Trophoblast cell (in vitro differentiated cells and primary cell): ENCODE results near the gene AARS2.
"Not testable (repeated sequence)": the region's sequence is repeated elsewhere in the genome, so short reads cannot be mapped to it uniquely, and the experiment has no call there.

Experiments
- DNase-seq, 2 donors: peaks; one replicate each; pipeline ENCODE4 v3.0.0-alpha.2; 2016
- H2AFZ ChIP-seq: 2 replicates; pipeline ENCODE4 v1.6.1; 2013; ENCODE audit warnings: low read length, moderate library complexity, mild to moderate bottlenecking; ENCODE audit not compliant: insufficient read depth, poor library complexity
- H2AK5ac ChIP-seq: 2 replicates; pipeline ENCODE4 v1.6.1; 2013; ENCODE audit warnings: mild to moderate bottlenecking, low read length
- H2BK120ac ChIP-seq: 2 replicates; pipeline ENCODE4 v1.6.1; 2013; ENCODE audit warnings: low read length, mild to moderate bottlenecking, moderate library complexity; ENCODE audit not compliant: insufficient read depth, poor library complexity
- H2BK12ac ChIP-seq: 2 replicates; pipeline ENCODE4 v1.6.1; 2013; ENCODE audit warnings: mild to moderate bottlenecking, low read length, moderate library complexity
- H2BK5ac ChIP-seq: 2 replicates; pipeline ENCODE4 v1.6.1; 2013; ENCODE audit warnings: low read length, low read depth, moderate library complexity, mild to moderate bottlenecking; ENCODE audit not compliant: poor library complexity
- H3K14ac ChIP-seq: 2 replicates; pipeline ENCODE4 v1.6.1; 2013; ENCODE audit warnings: mild to moderate bottlenecking, low read length
- H3K18ac ChIP-seq: 2 replicates; pipeline ENCODE4 v1.6.1; 2013; ENCODE audit warnings: mild to moderate bottlenecking, low read length
- H3K23ac ChIP-seq: 2 replicates; pipeline ENCODE4 v1.6.1; 2013; ENCODE audit warnings: low read length
- H3K27ac ChIP-seq: 2 replicates; pipeline ENCODE4 v1.5.1; 2013; ENCODE audit warnings: low read depth, mild to moderate bottlenecking, inconsistent platforms, low read length, moderate library complexity
- H3K27me3 ChIP-seq: 2 replicates; pipeline ENCODE4 v1.6.1; 2013; ENCODE audit warnings: inconsistent platforms, mild to moderate bottlenecking, low read length, moderate library complexity; ENCODE audit not compliant: insufficient read depth
- H3K36me3 ChIP-seq, 2 experiments: 1 replicate in 1 of 2; 2 replicates in 1 of 2; pipeline ENCODE4 v1.6.1; 2013; ENCODE audit warnings: low read length in 2 of 2, mild to moderate bottlenecking in 2 of 2, moderate library complexity in 1 of 2; ENCODE audit not compliant: insufficient read depth in 2 of 2, control insufficient read depth in 1 of 2
- H3K4ac ChIP-seq: 2 replicates; pipeline ENCODE4 v1.6.1; 2013; ENCODE audit warnings: low read depth, mild to moderate bottlenecking, low read length, moderate library complexity
- H3K4me1 ChIP-seq, 2 experiments: 1 replicate in 1 of 2; 2 replicates in 1 of 2; pipeline ENCODE4 v1.6.1; 2013; ENCODE audit warnings: low read length in 2 of 2, mild to moderate bottlenecking in 2 of 2, moderate library complexity in 1 of 2; ENCODE audit not compliant: insufficient read depth in 2 of 2, control insufficient read depth in 1 of 2
- H3K4me2 ChIP-seq: 2 replicates; pipeline ENCODE4 v1.6.1; 2013; ENCODE audit warnings: inconsistent platforms, mild to moderate bottlenecking, low read length, moderate library complexity
- H3K4me3 ChIP-seq: 2 replicates; pipeline ENCODE4 v1.5.1; 2013; ENCODE audit warnings: mild to moderate bottlenecking, low read depth, low read length, inconsistent platforms
- H3K79me1 ChIP-seq: one replicate; pipeline ENCODE4 v1.6.1; 2013; ENCODE audit warnings: low read length
- H3K79me2 ChIP-seq: 2 replicates; pipeline ENCODE4 v1.6.1; 2013; ENCODE audit warnings: low read length, mild to moderate bottlenecking; ENCODE audit not compliant: control insufficient read depth, insufficient read depth, poor library complexity
- H3K9ac ChIP-seq: 2 replicates; pipeline ENCODE4 v1.6.1; 2013; ENCODE audit warnings: mild to moderate bottlenecking, low read length
- H3K9me3 ChIP-seq: 2 replicates; pipeline ENCODE4 v1.6.1; 2013; ENCODE audit warnings: low read depth, mild to moderate bottlenecking, control low read depth, inconsistent platforms, low read length; ENCODE audit not compliant: insufficient read depth
- H4K12ac ChIP-seq: 2 replicates; pipeline ENCODE4 v1.6.1; 2013; ENCODE audit warnings: low read depth, mild to moderate bottlenecking, low read length, moderate library complexity
- H4K8ac ChIP-seq: 2 replicates; pipeline ENCODE4 v1.6.1; 2013; ENCODE audit warnings: low read depth, mild to moderate bottlenecking, low read length, moderate library complexity
- H4K91ac ChIP-seq: one replicate; pipeline ENCODE4 v1.6.1; 2013; ENCODE audit warnings: low read depth, mild to moderate bottlenecking, low read length, moderate library complexity
- WGBS: extraction: QIAGEN DNeasy Blood & Tissue Kit; methylation state at CpG from one replicate; pipeline ENCODE4 v1.1.7; 2013; ENCODE audit warnings: missing lambda C conversion rate; ENCODE audit not compliant: insufficient read length, insufficient coverage; ENCODE audit errors: extremely low coverage; 5-methylcytosine and 5-hydroxymethylcytosine counted together

Gene AARS2

GRCh38 chr6:44349904-44350649 lies 36.9 kb upstream of the AARS2 start:
- H4K8ac ChIP-seq, result no peak overlapping the region
- H3K27ac ChIP-seq, result no peak overlapping the region
- H3K4me2 ChIP-seq, result no peak overlapping the region
- H2AK5ac ChIP-seq, result no peak overlapping the region
- no peak overlapping the region for H2AFZ ChIP-seq
- no peak overlapping the region for H4K12ac ChIP-seq
- no peak overlapping the region for H4K91ac ChIP-seq
- no peak overlapping the region for H3K14ac ChIP-seq
- no peaks in the 10 kb centered on the region for H3K79me1 ChIP-seq
- H2BK120ac ChIP-seq, result no peak overlapping the region
- no peaks in the 10 kb centered on the region for H3K79me2 ChIP-seq
- H3K27me3 ChIP-seq, result no peaks in the 10 kb centered on the region
- no peaks in the 10 kb centered on the region for H3K36me3 ChIP-seq
- no peak overlapping the region for H2BK12ac ChIP-seq
- H3K4me3 ChIP-seq, result no peak overlapping the region
- H3K9ac ChIP-seq, result no peak overlapping the region
- H3K4ac ChIP-seq, result no peak overlapping the region
- peak overlapping the region; percentile 69 for H3K23ac ChIP-seq
- no peaks in the 10 kb centered on the region for H3K9me3 ChIP-seq
- no CpG with 5 or more reads among the region's 6 CpGs for WGBS
- no peak overlapping the region for H2BK5ac ChIP-seq
- peaks cover 0 to 3% of the 10 kb centered on the region in 2 experiments for H3K4me1 ChIP-seq
- no peak overlapping the region for H3K18ac ChIP-seq
- peak in 1 of 2 donors; percentile 13 for DNase-seq

GRCh38 chr6:44346818-44347217 lies 33.7 kb upstream of the AARS2 start:
- not testable (repeated sequence) for DNase-seq, H2BK5ac ChIP-seq, H3K9me3 ChIP-seq, H3K23ac ChIP-seq, H4K91ac ChIP-seq, H3K4me3 ChIP-seq, H2AFZ ChIP-seq, H3K18ac ChIP-seq, H3K36me3 ChIP-seq, H2BK12ac ChIP-seq, H3K4me2 ChIP-seq, H3K4ac ChIP-seq, H2AK5ac ChIP-seq, H3K4me1 ChIP-seq, H3K14ac ChIP-seq, H3K27ac ChIP-seq, H4K12ac ChIP-seq, H3K79me2 ChIP-seq, H3K9ac ChIP-seq, H4K8ac ChIP-seq, H2BK120ac ChIP-seq, H3K79me1 ChIP-seq, H3K27me3 ChIP-seq
- WGBS, result no CpG with 5 or more reads among the region's 4 CpGs

- Histone ChIP-seq H3K4me2 (no peak within 1 kb of the TSS), H2AK5ac (no peak within 1 kb of the TSS), H2BK12ac (no peak within 1 kb of the TSS), H3K4me3 (no peak within 1 kb of the TSS), H2BK120ac (no peak within 1 kb of the TSS), H4K12ac (peak within 1 kb of the TSS; percentile 12), H3K27me3 (peaks cover 3% of the 10 kb centered on the region), H3K4me1 (no peaks in the 10 kb centered on the region), H4K8ac (no peak within 1 kb of the TSS), H4K91ac (no peak within 1 kb of the TSS), H3K4ac (no peak within 1 kb of the TSS), H3K14ac (no peak within 1 kb of the TSS), H3K9ac (no peak within 1 kb of the TSS), H3K36me3 (no peaks in the 10 kb centered on the region), H3K79me1 (no peaks in the 10 kb centered on the region), H3K23ac (no peak within 1 kb of the TSS), H2AFZ (no peak within 1 kb of the TSS), H3K79me2 (no peaks in the 10 kb centered on the region), H3K27ac (no peak within 1 kb of the TSS), H2BK5ac (no peak within 1 kb of the TSS), H3K18ac (no peak within 1 kb of the TSS), H3K9me3 (no peaks in the 10 kb centered on the region)
- no peak for DNase-seq
- WGBS, result no CpG with 5 or more reads among the region's 31 CpGs
Measured at GRCh38 chr6:44342489-44342888, 29.3 kb upstream of the AARS2 start, which contains the start of gene SPATS1. Gene SPATS1, plus strand, starts transcription at chr6:44342650. Its CDS starts 446 bp downstream, at chr6:44343096.

- H4K8ac ChIP-seq, result no peak overlapping the region
- H2BK5ac ChIP-seq, result no peak overlapping the region
- no peak overlapping the region for H2BK120ac ChIP-seq
- no peak for DNase-seq
- no CpG with 5 or more reads among the region's 6 CpGs for WGBS
- no peak overlapping the region for H3K4me3 ChIP-seq
- H3K27ac ChIP-seq, result no peak overlapping the region
- H3K14ac ChIP-seq, result no peak overlapping the region
- no peak overlapping the region for H4K12ac ChIP-seq
- no peak overlapping the region for H2BK12ac ChIP-seq
- H3K79me1 ChIP-seq, result no peaks in the 10 kb centered on the region
- no peak overlapping the region for H3K4ac ChIP-seq
- no peak overlapping the region for H3K18ac ChIP-seq
- no peaks in the 10 kb centered on the region for H3K9me3 ChIP-seq
- H2AK5ac ChIP-seq, result no peak overlapping the region
- H3K23ac ChIP-seq, result no peak overlapping the region
- H2AFZ ChIP-seq, result no peak overlapping the region
- peaks cover 3% of the 10 kb centered on the region for H3K27me3 ChIP-seq
- H3K4me1 ChIP-seq, result no peaks in the 10 kb centered on the region
- H3K36me3 ChIP-seq, result no peaks in the 10 kb centered on the region
- H3K79me2 ChIP-seq, result no peaks in the 10 kb centered on the region
- H3K4me2 ChIP-seq, result no peak overlapping the region
- no peak overlapping the region for H3K9ac ChIP-seq
- no peak overlapping the region for H4K91ac ChIP-seq
Measured at GRCh38 chr6:44342052-44342451, 28.9 kb upstream of the AARS2 start.
